HG02623 (cell line): Measurements from ENCODE around the gene RNF220.
A peak's percentile ranks its signal among the peaks of the same experiment; 100 is the strongest.

Source experiments
- ATAC-seq: cut with Tn5 transposase; IDR thresholded peaks from one replicate; pipeline ENCODE4 v1.9.1; 2021; ENCODE audit warnings: moderate library complexity; ENCODE audit not compliant: unreplicated experiment

The RNF220 gene

GRCh38 chr1:44631647-44632539 is 226.8 kb downstream of the RNF220 start:
- peak; percentile 66 for ATAC-seq

DNA sequence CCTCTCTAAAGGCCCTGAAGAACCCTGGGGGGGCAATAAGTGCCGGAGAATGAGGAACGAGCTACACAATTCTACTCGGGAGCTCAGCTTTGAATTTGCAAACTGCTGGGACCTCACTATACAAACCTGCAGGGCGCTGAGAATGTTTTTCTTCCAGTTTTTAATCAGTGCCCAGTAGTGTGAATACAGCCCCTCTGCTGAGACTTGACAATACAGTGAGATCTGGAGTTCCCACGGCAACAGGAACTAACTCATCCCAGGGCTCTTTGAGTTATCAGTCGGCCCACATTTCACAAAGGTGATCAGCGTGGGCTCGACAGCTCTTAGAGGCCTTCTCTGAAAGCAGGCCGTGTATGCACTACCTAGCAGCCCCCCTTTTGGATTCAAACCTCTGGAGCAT is 227.5 kb downstream of the RNF220 start:
- ATAC-seq = no peak

GRCh38 chr1:44634606-44635189 is 229.6 kb downstream of the RNF220 start:
- no peak for ATAC-seq

DNA sequence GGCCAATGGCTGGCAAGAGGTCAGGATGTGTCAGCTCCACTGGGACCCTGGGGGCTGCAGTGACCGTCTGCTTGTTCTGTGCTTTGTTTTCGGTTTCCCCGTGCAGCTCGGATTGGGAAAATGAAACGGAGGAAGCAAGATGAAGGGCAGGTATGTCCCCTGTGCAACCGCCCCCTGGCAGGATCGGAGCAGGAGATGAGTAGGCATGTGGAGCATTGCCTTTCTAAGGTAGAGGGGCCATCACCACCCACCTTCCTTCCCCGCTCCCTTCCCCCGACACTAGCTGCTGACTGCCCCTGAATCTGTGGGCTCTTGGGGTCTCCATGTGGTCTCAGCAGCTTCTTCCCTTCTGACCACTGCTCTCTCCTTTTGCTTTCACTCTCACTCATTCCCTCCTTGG is 230.4 kb downstream of the RNF220 start:
- ATAC-seq = no peak

DNA sequence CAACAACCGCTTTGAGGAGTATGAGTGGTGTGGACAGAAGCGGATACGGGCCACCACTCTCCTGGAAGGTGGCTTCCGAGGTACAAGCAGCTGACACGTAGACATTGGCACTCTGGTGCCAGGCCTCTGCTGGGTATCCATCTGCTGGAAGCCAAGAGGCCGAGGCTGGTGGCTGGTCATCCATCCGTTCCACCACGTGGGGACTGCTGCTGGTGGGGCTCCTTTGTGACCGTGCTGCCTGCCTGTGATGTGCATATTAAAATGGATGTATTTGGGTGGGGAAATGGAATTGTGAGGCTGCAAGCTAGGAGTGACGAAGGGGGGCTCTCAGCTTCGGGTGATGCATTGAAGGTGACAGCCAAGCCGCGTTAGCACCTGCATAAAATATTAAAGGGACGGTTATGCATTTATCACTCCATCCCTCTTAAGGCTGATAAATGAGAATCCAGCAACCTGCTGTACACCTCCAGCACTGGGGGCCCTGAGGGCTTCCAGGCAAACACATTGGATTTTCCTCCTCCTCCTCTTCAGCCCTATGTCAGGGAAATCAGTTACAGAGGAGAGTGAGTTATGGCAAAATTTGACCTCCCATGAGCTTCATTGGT is 231.1 kb downstream of the RNF220 start:
- no peak for ATAC-seq

DNA sequence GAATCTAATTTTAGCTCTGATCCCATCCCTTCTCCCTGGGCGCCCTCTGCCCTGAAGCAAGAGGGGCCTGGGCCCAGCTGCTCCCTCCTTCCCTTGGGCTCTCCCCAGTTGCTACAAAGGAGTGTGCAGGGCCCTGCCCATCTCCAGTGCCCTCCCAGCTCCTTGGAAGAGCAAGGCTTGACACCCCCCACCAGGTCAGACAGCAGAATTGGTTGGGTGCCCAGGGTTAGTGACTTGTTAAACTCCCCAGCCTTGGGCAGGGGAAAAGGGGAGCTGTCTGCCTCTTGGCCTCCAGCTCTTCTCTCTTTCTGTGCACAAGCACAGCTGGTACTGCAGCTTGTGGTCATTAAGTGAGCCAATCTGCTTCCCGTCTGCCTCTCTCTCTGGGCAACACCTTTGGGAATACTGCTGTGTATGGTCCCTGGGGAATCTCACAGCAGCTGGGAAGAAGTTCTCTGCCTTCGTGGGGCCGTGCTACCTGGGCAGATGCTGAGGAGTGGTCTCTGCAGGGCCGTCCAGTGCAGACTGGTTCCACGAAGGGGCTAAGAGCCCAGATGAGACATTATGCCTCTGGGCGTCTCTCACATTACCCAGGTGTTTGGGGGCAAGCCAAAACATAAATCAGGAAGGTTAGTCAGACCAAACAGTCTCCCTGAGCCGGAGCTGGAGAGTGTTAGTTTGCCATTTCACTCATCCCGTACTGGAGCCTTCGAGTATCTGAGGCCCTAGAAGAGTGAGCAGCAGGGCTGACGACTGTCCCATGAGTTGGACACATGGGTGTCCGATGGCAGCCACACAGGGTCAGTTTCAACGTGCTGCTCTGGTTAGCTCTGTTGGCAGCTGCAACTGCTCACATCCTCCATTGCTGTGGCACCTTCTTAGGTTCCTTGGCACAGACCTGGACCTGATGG is 231.9 kb downstream of the RNF220 start:
- ATAC-seq = no peak

DNA sequence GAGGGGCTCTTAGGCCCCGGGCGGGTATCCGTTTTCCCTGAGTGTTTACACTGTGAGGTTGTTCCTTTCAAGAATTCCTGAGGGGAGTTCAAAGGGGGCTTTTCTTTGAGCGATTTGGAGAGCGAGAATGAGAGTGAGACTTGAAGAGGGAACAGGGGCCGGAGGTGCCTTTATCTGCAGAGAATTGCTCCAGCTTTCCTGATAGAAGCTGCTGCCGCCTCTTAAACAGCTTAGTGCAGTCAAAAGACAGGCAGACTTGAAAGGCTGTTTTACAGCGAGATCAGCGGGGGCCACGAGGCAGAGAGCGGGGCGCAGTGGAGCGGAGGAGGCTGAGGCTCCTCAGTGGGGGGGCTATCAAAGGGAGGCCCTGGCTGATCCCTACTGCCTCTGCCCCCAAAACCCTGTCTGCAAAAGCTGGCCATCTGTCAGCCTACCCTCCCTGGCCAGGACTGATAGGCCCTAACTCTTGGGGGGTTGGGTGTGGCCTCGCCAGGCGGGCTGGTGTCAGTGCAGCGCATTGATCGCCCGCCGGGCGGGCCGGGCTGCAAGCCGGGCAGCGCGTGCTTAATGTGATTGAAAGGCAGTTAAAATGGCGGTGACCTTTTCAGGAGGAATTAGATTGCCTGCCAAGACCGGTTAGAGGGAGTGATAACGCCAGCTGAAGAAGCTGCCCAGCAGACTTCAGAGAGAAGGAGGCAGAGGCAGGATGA is 232.8 kb downstream of the RNF220 start:
- ATAC-seq = no peak

DNA sequence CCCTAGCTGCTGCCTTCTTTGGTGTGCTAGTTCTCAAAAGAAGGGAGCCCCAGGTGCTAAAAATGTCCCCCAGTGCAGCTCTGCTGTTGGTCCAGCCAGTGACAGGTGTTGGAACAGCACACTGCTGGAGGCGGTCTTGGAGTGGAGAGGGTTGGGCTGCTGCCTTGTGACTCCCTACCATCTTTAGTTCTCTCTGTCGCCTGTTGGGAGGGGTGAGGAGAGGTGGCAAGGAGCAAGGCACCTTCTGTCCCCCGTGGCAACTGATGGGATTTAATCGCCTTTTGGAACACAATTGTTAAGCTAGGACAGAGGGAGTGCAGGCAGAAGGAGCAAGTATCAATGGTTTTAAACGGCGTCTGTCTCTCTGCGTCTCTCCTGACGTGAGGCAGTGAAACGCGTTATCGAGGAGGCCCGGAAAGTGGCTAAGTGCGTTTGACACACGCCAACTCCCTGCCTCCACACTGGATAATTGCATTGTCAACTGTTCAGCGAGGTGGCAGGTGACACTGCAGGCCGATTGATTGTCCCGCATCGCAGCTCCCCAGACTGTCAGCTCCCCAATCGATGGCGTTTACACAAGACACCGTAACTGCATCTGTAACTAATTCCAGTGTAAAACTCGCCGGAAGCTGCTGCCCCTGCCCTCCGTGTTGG is 235.3 kb downstream of the RNF220 start:
- no peak for ATAC-seq

GRCh38 chr1:44641126-44642102 is 236.4 kb downstream of the RNF220 start:
- no peak for ATAC-seq

- no peak for ATAC-seq
Measured at GRCh38 chr1:44642255-44642654, 237.2 kb downstream of the RNF220 start.

GRCh38 chr1:44642925-44643324 is 237.9 kb downstream of the RNF220 start:
- ATAC-seq = no peak

GRCh38 chr1:44643721-44644334 is 238.8 kb downstream of the RNF220 start:
- no peak for ATAC-seq

DNA sequence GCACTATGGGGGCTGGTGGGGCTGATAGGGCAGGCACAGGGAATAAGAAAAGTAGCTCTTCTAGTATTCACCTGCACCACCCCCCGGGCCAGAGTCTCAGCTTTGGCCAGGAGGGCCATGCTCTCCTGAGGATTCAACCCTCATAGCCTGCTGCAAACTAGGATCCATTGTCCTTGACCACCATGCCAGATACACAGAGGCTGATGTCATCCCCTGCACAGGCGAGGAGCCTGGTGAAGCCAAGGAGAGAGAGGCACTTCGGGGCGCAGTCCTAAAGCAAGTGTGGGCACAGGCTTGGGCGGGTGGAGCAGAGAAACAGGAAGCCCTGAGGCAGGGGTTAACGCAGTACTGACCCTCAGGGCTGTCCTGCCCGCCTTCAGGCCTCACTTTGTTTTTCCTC is 239.8 kb downstream of the RNF220 start:
- ATAC-seq = no peak

DNA sequence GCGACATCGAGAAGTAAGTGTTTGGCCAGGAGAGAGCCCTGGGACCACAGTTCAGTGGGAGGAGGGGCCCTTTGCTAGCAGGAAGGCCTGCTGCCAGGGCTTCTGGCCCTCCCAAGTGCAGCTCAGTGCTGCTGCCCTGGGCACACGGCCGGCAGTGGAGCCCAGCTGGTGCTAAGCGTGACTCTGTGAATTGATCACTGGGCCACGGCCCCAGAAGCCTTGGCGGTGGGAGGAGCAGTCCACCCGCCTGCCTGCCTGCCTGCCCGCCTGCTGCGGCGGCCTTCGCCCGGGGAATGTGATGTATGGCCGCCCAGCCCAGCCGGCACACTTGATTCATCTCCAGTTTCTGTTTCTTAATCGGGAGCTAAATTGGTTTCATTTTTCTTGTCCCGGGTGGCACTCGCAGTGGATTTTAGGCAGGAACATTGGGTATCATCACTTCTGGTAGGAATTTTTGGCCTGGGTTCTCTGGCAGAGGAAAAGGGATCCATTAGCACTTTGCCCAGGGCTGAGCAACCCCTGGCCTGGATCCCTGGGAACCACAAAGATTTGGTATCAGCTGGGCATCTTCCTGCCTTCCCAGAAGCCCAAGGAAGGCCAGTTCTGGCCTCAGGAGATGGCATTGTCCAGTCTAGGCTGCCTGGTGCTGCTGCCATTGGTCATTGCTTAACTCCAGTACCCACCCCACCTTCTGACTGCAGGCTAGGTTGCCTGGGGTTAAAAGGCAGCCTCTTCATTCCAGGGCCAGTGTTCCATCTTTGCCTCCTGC is 240.6 kb downstream of the RNF220 start:
- no peak for ATAC-seq

GRCh38 chr1:44646261-44647110 is 241.4 kb downstream of the RNF220 start:
- no peak for ATAC-seq

DNA sequence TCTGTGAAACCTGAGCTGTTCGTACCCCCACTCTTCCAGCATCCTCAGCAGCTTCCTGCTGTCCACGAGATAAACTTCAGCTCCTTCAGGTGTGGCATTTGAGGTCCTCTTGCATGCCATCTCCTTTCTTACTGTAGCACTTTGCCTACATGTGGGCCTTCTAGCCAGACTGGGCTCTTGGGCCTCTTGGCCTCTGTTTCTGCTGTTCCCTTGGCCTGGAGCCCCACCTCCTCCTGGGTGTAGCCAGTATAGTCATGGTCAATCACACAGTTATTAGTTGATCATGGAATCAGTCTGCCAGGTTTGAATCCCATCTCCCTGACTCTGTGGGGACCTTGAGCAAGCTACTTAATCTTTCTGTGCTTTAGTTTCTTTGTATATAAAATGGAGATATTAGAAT is 242.8 kb downstream of the RNF220 start:
- ATAC-seq = no peak
